ENCODE data around the gene TLE5.
"Not testable (repeated sequence)": the region's sequence is repeated elsewhere in the genome, so short reads cannot be mapped to it uniquely, and the experiment has no call there.

The TLE5 gene

GRCh38 chr19:3020321-3020960 lies 41.9 kb downstream of the TLE5 start:
- no peak for DNase-seq

GRCh38 chr19:3019211-3019854 lies 43.0 kb downstream of the TLE5 start:
- DNase-seq: no peak

DNA sequence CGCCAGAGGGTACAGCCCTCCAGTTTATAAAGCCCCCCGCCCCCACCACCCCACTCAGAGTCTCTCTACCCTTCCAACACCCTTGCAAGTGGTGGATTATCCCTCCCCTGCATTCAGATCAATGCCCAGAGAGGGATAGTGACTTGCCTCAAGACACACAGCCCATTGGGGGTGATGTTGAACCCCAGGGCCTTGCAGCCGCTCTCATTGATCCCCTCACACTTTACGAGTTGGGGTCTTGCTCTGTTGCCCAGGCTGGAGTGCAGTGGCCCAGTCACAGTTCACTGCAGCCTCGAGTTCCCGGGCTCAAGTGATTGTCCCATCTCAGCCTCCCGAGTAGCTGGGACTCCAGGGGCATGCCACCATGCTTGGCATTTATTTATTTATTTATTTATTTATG lies 44.4 kb downstream of the TLE5 start:
- DNase-seq: no peak

DNA sequence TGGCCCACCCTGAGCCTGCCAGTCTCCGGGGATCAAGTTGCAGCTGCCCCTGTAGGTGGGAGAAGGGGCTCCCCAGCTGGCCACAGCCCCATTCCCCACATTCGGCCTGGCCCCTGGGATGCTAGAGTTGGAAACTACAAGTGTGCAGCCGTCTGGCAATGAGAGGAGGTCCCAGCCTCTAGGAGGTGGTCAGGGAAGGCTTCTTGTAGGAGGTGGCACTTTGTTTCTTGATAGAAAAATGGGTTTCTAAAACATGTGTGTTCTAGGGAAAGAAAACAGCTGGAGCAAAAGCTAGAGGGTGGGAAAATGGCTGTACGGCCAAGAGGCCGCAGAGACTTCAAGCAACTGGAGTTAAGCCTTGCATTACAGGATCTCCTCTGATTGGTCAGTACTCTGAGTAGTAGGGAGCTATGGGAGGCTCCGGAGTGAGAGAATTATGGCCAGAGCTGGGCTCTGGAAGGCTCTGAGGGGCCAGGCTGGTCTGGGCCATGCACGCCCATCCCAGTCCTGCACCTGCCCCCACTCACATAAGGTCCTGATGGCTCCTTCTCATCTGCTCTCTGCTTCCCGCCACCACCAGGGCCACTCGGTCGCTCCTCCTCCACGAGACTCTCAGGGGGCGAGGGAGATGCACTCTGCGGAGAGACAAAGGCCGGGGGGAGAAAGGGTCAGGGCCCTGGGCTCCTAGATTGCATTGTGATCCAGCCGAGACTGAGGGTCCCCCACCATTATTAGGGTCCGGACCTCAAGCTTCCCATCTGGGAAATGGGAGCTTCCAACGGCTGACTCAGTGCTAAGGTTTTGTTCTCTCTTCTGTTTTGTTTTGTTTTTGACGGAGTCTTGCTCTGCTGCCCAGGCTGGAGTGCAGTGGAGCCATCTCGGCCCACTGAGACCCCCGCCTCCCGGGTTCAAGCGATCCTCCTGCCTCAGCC lies 46.9 kb downstream of the TLE5 start:
- DNase-seq: no peak

DNA sequence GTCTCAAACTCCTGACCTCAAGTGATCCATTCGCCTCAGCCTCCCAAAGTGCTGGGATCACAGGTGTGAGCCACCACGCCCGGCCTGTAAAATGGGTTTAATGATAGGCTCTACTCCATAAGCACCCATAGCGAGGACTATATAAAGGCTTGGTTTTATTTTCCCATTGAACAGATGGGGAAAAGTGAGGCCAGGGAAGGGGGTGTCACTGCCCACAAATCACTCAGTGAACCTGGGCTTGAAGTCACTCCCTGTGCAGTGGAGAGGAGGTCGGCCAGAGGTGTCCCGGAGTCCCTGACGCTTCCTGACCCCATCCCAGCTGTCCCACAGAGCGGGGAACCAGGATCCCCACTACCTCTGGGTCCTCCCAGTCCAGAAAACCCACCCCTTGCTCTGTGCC lies 48.2 kb downstream of the TLE5 start:
- DNase-seq: no peak

DNA sequence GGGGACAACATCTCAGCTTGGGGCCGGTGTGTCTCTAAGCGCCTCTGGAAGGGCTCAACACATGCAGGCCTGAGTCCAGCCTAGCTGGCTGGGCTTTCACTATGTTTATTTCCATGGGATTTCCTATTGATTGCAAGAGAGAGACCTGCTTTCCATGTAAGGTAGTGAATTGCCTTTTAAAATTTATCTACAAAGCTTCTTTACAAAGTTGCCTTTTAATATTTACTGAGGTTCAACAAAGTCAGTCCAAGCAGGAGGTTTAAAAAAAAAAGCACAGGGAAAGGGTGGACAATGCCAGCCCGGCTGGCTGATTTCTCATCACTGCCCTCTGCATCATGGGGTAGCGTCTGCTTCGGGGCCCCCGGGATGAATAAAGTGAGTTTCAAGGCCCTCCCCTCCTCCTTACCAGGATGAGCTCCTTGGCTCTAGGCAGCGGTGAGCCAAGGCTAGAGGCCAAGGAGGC lies 49.0 kb downstream of the TLE5 start:
- DNase-seq: no peak

GRCh38 chr19:3012621-3013262 lies 49.6 kb downstream of the TLE5 start:
- no peak for DNase-seq

- DNase-seq: not testable (repeated sequence)
Measured at GRCh38 chr19:3012059-3012458, 50.2 kb downstream of the TLE5 start.

DNA sequence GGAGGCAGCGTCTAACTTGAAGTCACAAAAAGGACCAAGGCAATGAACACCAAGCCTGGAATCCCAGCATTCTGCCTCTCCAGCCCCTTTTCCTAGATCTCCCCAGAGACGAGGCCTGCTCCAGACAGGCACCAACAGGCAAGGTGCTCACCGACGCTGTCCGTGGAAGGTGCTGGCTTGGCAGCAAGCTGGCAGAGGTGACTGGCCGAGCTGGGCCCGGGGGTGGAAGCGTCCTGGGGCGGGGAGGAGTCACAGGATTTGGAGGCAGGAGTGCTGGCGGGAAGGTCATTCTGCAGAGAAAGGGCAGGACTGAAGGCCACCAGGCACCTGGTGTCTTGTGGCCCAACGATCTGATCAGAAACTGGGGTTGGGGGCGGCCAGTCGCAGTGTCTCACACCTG lies 51.4 kb downstream of the TLE5 start:
- DNase-seq: no peak

DNA sequence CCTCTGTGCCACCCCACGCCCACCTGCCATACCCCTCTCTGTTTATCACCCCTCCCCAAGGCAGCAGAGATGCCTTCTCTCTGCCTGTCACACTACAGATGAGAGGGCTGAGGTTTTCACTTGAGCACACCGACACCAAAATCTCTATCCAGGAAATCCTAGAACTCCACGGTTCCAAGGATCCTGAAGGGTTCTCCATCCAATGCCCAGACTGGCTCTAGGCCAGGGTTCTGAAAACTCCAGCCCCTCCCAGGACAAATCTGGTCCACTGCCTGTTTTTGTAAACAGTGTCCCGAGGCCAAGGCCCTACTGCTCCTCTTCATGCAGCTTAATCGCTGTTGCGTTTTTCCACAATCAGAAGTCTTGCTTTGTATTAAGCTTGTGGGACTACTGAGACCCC lies 53.3 kb downstream of the TLE5 start:
- no peak for DNase-seq

- DNase-seq: no peak
Measured at GRCh38 chr19:3007975-3008374, 54.3 kb downstream of the TLE5 start.

- DNase-seq: peak in 1 of 2 donors; percentile 45
Measured at GRCh38 chr19:3006075-3006767, 56.1 kb downstream of the TLE5 start.

GRCh38 chr19:3005345-3005744 lies 57.0 kb downstream of the TLE5 start:
- no peak for DNase-seq

DNA sequence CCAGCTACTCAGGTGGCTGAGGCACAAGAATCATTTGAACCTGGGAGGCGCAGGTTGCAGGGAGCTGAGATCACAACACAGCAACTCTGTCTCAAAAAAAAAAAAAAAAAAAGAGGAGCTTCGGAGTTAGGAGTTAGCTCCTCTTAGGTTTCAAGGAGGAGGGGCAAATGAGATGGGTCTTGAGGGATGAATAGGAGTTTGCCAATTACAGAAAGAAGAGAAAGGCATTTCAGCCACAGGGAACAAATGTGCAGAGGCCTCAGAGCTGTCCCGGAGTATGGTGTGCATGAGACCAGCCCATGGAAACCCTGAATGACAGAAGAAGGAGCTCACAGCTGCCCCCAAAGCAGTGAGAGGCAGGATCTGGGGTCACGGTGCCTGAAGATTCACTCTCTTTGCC lies 57.8 kb downstream of the TLE5 start:
- no peak for DNase-seq

DNA sequence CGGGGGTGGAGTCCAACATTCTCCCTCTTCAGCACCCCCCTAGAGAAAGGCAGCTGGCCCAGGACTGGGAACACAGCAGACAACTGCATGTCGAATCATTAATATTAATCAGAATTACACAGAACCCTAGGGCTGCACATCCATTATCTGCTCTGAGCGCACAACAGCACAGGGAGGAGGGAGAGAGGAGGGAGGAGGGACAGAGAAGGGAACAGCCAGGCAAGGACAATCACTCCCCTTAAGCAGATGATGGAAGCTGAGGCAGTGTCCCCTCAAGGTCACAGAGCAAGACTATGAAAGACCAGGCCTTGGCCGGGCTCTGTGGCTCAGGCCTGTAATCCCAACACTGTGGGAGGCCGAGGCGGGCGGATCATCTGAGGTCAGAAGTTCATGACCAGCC lies 59.2 kb downstream of the TLE5 start:
- DNase-seq: no peak

Measured in stimulated activated CD4-positive, alpha-beta T cell treated with anti-CD3 and anti-CD28 coated beads, Interleukin-2, amount 100 ng/mL, for 24 hours (primary cell).